Metanephros (tissue), 1 donor: ENCODE data around the gene PJVK. TPM values are rescaled to one million over a fixed set of nuclear protein-coding genes. Genes with fewer than 3 reads are reported as not detected.

Experiments used
- total RNA-seq: library from RNA; depleted of rRNA; stranded (reverse); fragments of >200 nt; gene quantifications from one replicate; pipeline ENCODE4 v1.2.3, GENCODE V29; 2014

Gene PJVK, protein sequence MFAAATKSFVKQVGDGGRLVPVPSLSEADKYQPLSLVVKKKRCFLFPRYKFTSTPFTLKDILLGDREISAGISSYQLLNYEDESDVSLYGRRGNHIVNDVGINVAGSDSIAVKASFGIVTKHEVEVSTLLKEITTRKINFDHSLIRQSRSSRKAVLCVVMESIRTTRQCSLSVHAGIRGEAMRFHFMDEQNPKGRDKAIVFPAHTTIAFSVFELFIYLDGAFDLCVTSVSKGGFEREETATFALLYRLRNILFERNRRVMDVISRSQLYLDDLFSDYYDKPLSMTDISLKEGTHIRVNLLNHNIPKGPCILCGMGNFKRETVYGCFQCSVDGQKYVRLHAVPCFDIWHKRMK
- 5.1 TPM for total RNA-seq

DNA sequence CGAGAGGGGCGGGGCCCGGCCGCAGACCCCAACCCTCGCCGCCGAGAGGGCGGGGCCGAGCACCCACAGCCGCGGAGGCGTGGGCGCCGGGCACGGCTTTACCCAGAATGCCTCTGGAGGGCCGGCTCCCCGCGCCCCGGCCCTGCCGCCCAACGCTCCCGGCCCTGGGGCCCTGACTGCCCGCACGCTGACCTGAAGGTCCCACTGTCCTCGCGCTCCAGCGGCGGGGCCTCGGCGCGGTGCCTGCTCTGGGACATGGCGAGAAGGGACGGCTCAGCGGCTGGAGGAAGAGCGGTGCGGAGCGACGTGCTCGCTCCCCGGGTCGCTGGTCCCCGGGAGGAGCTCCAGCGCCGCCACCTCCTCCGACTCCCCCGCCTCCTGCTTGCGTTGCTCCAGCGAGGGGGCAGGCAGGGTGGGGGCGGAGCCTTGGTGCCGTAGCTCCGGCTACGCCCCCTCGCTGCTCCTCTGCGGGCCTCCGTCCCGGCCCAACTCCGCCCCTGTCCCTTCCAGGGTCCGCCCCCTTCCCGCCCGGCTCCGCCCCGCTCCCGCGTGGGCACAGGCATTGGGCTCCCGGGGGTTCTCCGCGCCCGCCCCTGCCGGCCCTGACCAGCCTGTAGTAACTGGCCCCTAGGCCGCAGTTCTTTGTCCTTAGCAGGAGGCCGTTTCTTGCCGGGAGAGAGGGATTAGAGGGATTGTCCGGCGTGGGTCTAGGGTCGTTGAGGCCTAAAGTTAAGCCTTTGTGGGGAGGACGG lies at the start of gene PJVK, which contains the start of gene PRKRA:
PJVK (plus strand) TSS at position 605 of the 752 bp plus-strand sequence. CDS start 2,032 bp downstream, outside the sequence.
PRKRA (minus strand) TSS at position 402 of the 752 bp plus-strand sequence; CDS start at position 257, 145 bp downstream.

DNA sequence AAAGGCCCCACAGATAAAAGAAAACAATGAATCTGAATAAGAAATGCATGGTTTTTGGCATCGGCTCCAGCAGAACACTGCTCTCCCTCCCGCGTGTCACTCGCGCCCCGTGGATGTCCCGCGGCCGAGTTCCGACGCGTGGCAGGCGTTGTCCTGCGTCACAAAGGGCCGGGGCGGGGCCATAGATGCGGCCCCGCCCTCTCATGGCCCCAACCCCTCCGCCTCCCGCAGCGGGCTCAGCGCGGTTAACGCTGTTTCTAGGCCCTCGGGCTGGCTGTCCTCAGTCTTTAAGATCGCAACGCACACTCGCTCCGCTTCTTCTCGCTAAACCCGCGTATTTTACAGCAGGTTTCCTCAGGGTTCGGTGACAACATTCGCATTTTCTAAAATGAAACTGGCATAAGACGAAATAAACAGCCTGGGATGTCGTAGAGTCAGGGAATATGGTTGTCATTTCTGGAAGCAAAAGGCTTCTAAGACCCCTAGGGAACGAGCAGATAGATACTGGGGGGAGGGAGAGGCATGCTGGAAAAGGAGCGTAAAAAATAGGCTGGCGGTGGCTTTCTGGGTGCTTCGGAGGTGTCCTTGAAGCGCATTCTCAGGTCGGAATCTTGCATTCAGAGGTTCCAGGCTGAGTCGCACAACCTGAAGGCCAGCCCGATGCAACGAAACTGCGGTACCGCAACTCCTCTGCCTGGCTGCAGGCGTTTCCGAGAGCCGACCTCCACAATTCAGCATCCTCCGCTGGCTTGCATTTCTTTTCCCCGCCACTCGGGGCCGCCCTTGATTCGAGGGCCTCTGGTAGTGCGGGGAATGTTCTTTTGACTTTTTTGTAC lies 27.5 kb downstream of the PJVK start, which contains the start of gene FKBP7:
FKBP7 (minus strand) TSS at position 162 of the 836 bp plus-strand sequence; CDS start at position 61, 101 bp downstream.

DNA sequence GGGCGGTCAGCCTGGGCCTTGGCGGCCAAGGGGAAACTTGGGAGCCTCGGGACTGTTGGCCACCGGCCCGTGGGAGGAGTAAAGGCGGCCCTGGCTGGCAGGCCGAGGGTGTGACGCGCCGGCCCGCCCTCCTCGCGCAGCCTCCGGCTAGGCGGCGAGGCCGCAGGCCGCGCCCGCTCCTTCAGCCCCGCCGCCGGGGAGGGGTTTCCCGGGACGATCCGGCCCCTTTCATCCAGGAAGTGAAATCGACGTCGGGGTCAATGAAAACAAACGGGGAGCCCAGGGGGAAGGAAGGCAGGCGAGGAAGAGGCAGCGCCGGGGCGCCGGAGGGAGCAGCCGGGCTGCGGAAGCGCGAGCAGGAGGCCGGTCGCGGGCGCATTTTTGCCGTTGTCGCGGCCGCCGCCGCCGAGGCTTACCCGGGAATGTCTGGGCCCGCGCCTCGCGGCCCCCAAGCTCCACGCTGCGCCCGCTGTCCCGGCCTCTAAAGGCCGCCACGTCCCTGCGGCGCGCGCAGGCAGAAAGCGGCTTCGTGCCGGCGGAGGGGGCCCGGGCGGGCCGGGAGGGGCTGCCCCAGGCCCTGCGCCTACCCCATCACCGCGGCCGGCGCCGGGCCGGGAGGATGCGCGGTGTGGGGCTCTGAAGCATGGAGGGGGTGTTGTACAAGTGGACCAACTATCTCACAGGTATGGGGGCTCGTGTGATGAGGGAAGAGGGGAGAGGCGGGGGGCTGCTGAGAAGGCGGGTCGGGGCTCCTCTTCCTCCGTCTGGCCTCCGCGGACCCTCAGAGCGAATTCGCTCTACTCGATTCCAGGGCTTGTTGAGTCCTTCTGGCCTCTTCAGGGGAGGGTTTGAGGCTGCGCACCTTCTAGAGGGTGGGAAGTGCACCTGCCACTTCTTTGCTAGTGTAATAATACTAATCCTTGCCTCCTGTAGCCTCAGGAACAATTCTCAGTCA lies 29.3 kb downstream of the PJVK start, which contains the start of gene PLEKHA3:
PLEKHA3 (plus strand) TSS at position 231 of the 955 bp plus-strand sequence; CDS start at position 644, 413 bp downstream.

Other genes starting within 250 kb of the PJVK start
- 93.0 TPM for gene PRKRA, start 203 bp upstream of the PJVK start, total RNA-seq
- 68.5 TPM for gene FKBP7, start 27.2 kb downstream of the PJVK start, total RNA-seq
- 7.7 TPM for gene PLEKHA3, start 29.1 kb downstream of the PJVK start, total RNA-seq